K562 treated with DMSO at 1 percent for 48 hours (cell line): ENCODE results near the gene SLC17A2. TPM values are rescaled to one million over a fixed set of nuclear protein-coding genes. Genes with fewer than 3 reads are reported as not detected.

ENCODE experiments used
- total RNA-seq: library from RNA; unstranded; fragments of 300-600 nt; gene quantifications from 2 replicates; pipeline ENCODE4 v1.2.3, GENCODE V29; 2022; ENCODE audit warnings: low replicate concordance; ENCODE audit errors: extremely low read depth

Gene SLC17A2, protein sequence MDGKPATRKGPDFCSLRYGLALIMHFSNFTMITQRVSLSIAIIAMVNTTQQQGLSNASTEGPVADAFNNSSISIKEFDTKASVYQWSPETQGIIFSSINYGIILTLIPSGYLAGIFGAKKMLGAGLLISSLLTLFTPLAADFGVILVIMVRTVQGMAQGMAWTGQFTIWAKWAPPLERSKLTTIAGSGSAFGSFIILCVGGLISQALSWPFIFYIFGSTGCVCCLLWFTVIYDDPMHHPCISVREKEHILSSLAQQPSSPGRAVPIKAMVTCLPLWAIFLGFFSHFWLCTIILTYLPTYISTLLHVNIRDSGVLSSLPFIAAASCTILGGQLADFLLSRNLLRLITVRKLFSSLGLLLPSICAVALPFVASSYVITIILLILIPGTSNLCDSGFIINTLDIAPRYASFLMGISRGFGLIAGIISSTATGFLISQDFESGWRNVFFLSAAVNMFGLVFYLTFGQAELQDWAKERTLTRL
- not detected in 2 replicates for total RNA-seq

DNA sequence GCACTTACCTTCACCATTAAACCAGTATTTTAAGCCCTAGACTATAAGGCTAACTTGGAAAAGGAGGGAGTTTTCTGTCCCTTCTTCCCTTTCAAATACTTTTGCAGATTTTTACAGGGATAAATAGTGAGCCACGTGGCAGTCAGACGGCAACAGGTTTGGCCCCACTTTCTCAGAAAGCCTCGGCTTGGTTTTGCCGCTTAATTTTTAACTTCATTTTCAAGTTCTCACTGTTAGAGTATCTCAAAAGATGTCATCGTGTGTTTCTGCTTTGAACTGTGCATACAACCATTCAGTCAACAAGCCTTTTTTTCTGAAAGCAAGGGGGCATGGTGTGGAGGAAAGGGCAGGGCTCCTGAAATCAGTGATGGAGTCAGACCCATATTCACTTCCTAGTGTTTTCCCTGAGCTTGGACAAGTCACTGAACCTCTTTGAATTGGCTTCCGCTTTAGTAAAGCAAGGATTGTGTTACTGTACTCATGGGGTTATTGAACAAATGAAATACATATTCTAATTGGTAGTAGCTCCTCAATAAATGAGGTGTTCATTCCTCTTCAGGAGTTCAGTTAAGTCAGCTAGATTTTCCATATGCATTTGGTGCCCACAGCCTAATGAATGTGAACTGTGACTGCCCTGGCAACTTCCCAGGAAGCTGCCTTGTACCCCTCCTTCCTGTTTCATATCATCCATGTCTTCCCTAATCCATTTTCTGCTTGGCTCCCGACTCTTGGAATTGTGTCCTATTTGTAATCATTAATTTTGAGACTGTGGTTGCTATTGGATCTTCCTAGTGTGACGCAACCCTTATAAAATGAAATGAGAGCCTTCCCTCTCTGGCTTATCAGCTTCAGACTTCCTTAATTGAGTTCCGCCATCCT, at the start of gene SLC17A2:
SLC17A2 (minus strand) TSS at position 160 of the 879 bp plus-strand sequence. CDS start 4,895 bp downstream, outside the sequence.

GRCh38 chr6:25962149-25963127, 31.9 kb upstream of the SLC17A2 start, which contains the start of gene TRIM38:
TRIM38 (plus strand) TSS chr6:25962802; CDS start chr6:25966523, 3,721 bp downstream.

DNA sequence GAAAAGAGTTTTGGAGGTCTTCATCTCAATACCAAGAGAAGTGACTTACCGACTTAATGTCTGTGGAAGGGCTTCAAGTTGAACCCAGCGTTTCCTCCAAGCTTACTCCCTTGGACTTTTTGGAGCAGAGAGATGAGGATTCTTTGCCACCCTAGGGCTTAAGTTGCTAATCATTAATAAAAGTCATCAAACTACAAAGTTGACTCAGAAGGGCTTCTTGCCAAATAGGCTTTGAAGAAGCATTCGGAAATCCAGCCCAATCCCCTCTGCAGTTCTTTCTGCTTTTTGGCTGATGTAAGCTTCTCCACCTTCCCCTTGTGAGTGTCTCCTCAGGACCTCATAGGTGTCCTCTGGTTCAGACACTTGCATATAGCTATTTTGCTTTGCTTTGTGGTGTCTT, 56.4 kb downstream of the SLC17A2 start, which contains the start of gene SLC17A3:
SLC17A3 (minus strand) TSS at position 126 of the 400 bp plus-strand sequence. CDS start 5,856 bp downstream, outside the sequence.

Other genes starting within 250 kb of the SLC17A2 start
- not detected in 2 replicates for gene SLC17A4, start 175.9 kb downstream of the SLC17A2 start, total RNA-seq
- not detected in 2 replicates for gene SLC17A1, start 98.6 kb downstream of the SLC17A2 start, total RNA-seq
- not detected in 2 replicates for gene SLC17A3, start 56.4 kb downstream of the SLC17A2 start, total RNA-seq
- gene TRIM38, start 32.1 kb upstream of the SLC17A2 start, total RNA-seq: not detected in 2 replicates
- not detected in 2 replicates for gene HFE, start 156.7 kb upstream of the SLC17A2 start, total RNA-seq